ENCODE results near the gene MBOAT1.

- TF ChIP-seq, protein P1, sequence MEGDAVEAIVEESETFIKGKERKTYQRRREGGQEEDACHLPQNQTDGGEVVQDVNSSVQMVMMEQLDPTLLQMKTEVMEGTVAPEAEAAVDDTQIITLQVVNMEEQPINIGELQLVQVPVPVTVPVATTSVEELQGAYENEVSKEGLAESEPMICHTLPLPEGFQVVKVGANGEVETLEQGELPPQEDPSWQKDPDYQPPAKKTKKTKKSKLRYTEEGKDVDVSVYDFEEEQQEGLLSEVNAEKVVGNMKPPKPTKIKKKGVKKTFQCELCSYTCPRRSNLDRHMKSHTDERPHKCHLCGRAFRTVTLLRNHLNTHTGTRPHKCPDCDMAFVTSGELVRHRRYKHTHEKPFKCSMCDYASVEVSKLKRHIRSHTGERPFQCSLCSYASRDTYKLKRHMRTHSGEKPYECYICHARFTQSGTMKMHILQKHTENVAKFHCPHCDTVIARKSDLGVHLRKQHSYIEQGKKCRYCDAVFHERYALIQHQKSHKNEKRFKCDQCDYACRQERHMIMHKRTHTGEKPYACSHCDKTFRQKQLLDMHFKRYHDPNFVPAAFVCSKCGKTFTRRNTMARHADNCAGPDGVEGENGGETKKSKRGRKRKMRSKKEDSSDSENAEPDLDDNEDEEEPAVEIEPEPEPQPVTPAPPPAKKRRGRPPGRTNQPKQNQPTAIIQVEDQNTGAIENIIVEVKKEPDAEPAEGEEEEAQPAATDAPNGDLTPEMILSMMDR (conservative IDR thresholded peaks at IDR 0.05; ENCODE audit: low read length) = no peak
- no peak for TF ChIP-seq EZH2phosphoT487 (IDR thresholded peaks at IDR 0.05; ENCODE audit: borderline replicate concordance)
These were observed 13.5 kb downstream of the MBOAT1 start for GRCh38 chr6:20198775-20199174.

All from Loucy (cell line).